HEK293T (cell line): ENCODE measurements around the gene SYT9.
A peak's percentile ranks its signal among the peaks of the same experiment; 100 is the strongest.

ENCODE experiments used
- CTCF ChIA-PET: fragments of 350-600 bp; formaldehyde crosslinking; extraction: SDS; loops from one replicate; lab custom pipeline; 2021; ENCODE audit warnings: antibody characterized with exemption, inconsistent platforms; lab: Yijun Ruan, JAX
- POLR2A ChIA-PET: fragments of 350-600 bp; formaldehyde crosslinking; extraction: SDS; loops from one replicate; lab custom pipeline; 2020; ENCODE audit warnings: antibody characterized with exemption, inconsistent platforms; lab: Yijun Ruan, JAX
- DNase-seq: peaks from one replicate; pipeline ENCODE4 v3.0.0; 2012; ENCODE audit warnings: mixed read lengths; ENCODE audit errors: extremely low spot score
- ARNT ChIP-seq: fragments of 450-650 bp; IDR thresholded peaks from 2 replicates; pipeline ENCODE4 v1.6.1; 2017; ENCODE audit warnings: mild to moderate bottlenecking
- BHLHE40 ChIP-seq: fragments of 450-650 bp; IDR thresholded peaks from 2 replicates; pipeline ENCODE4 v1.6.1; 2016; ENCODE audit warnings: mild to moderate bottlenecking, moderate library complexity, borderline replicate concordance
- CTBP1 ChIP-seq: fragments of 450-650 bp; IDR thresholded peaks from 2 replicates; pipeline ENCODE4 v1.6.1; 2016; ENCODE audit warnings: borderline replicate concordance
- ELF4 ChIP-seq: fragments of 450-650 bp; IDR thresholded peaks from 2 replicates; pipeline ENCODE4 v1.6.1; 2017; ENCODE audit warnings: antibody characterized with exemption
- FOXA1 ChIP-seq: fragments of 450-650 bp; IDR thresholded peaks from 2 replicates; pipeline ENCODE4 v1.6.1; 2016; ENCODE audit warnings: mild to moderate bottlenecking
- FOXK2 ChIP-seq: fragments of 450-650 bp; IDR thresholded peaks from 2 replicates; pipeline ENCODE4 v1.6.1; 2016; ENCODE audit warnings: mild to moderate bottlenecking
- FOXM1 ChIP-seq: fragments of 450-650 bp; IDR thresholded peaks from 2 replicates; pipeline ENCODE4 v1.6.1; 2017; ENCODE audit warnings: mild to moderate bottlenecking, borderline replicate concordance
- HDGF ChIP-seq: fragments of 450-650 bp; IDR thresholded peaks from 2 replicates; pipeline ENCODE4 v1.6.1; 2017; ENCODE audit warnings: antibody characterized with exemption, borderline replicate concordance
- L3MBTL2 ChIP-seq: fragments of 450-650 bp; conservative IDR thresholded peaks from 2 replicates; pipeline ENCODE4 v1.6.1; 2016; ENCODE audit warnings: mild to moderate bottlenecking
- LEF1 ChIP-seq: fragments of 450-650 bp; IDR thresholded peaks from 2 replicates; pipeline ENCODE4 v1.6.1; 2017; ENCODE audit warnings: mild to moderate bottlenecking, borderline replicate concordance
- NFRKB ChIP-seq: fragments of 450-650 bp; IDR thresholded peaks from 2 replicates; pipeline ENCODE4 v1.6.1; 2016; ENCODE audit warnings: mild to moderate bottlenecking, moderate library complexity
- SP1 ChIP-seq: fragments of 450-650 bp; IDR thresholded peaks from 2 replicates; pipeline ENCODE4 v1.6.1; 2017
- SUZ12 ChIP-seq: fragments of 450-650 bp; IDR thresholded peaks from 2 replicates; pipeline ENCODE4 v1.6.1; 2016; ENCODE audit warnings: mild to moderate bottlenecking
- TARDBP ChIP-seq: fragments of 450-650 bp; IDR thresholded peaks from 2 replicates; pipeline ENCODE4 v1.6.1; 2016
- ZNF384 ChIP-seq: fragments of 450-650 bp; IDR thresholded peaks from 2 replicates; pipeline ENCODE4 v1.6.1; 2016
- TF ChIP-seq, protein P1 (sequence below): fragments of 450-650 bp; IDR thresholded peaks from 2 replicates; pipeline ENCODE4 v1.6.1; 2016

Gene SYT9, protein sequence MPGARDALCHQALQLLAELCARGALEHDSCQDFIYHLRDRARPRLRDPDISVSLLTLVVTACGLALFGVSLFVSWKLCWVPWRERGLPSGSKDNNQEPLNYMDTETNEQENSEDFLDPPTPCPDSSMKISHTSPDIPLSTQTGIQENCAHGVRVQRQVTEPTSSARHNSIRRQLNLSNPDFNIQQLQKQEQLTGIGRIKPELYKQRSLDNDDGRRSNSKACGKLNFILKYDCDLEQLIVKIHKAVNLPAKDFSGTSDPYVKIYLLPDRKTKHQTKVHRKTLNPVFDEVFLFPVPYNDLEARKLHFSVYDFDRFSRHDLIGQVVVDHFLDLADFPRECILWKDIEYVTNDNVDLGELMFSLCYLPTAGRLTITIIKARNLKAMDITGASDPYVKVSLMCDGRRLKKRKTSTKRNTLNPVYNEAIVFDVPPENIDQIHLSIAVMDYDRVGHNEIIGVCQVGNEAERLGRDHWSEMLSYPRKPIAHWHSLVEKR

DNA sequence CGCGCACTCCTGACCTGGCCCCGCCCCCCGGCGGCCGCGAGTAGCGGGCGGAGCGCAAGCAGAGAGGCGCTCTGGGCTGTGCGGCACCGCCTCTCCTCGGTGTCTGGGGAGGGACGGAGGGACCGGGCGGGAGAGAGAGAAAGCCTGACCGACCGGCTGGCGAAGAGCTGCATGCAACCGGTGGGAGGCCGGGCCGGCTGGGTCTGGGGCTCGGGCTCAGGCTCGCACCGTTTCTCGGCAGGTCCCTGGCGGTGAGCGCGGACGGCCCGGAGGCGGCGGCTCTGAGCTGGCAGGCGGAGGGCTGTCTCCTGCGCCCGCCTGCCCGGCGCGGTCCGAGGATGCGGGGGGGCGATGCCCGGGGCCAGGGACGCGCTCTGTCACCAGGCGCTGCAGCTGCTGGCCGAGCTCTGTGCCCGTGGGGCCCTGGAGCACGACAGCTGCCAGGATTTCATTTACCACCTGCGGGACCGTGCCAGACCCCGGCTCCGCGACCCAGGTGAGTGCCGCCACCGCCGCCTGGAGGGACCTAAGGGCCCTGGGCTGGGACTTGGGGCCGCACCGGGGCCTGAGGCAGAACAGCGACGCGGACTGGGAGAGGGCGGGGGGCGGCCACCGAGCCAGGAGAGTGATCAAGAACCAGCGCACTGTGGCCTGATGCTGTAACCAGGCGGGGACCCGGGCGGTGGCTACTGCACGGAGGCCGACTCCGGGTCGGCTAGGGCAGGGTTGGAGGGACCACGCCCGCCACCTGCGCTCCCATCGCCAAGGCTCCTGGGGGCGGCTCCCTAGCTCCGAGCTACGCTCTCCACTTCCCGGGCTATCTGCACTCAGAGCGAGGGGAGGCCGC lies at the start of gene SYT9:
Gene SYT9, plus strand, starts transcription at position 69 of the 847 bp plus-strand sequence. Its CDS starts 283 bp downstream, at position 352.
- TF ChIP-seq CTBP1 (no peak), ARNT (no peak), NFRKB (no peak), L3MBTL2 (0 out of 2 replicates have a peak, but pooled peaks have one; percentile 1)
- peak; percentile 64 for DNase-seq
- ChIA-PET CTCF (interaction anchor here (0.5 to 0.8 kb wide), 4 partner anchors 19 to 320 kb away, joined by 3 to 6 read pairs (median 3); no protein-coding TSS in a partner anchor), POLR2A (no interaction called here)

DNA sequence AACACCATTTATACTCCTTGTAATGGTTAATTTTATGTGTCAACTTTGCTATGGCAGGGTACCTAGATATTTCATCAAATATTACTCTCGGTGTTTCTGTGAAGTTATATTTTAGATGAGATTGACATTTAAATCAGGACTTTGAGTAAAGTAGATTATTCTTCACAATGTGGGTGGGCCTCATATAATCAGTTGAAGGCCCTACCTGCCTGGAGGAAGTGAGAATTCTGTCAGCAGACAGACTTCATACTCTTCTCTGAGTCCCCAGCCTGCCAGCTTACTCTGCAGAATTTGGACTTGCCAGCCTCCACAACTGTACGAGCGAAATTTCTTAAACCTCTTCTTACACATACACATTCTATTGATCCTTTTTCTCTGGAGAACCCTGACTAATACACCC lies 49.3 kb upstream of the SYT9 start:
- TF ChIP-seq HDGF (no peak), ZNF384 (no peak), FOXM1 (no peak), FOXA1 (no peak), SUZ12 (no peak), CTBP1 (no peak)
- ChIA-PET CTCF (no interaction called here), POLR2A (no interaction called here)
- DNase-seq, result no peak

DNA sequence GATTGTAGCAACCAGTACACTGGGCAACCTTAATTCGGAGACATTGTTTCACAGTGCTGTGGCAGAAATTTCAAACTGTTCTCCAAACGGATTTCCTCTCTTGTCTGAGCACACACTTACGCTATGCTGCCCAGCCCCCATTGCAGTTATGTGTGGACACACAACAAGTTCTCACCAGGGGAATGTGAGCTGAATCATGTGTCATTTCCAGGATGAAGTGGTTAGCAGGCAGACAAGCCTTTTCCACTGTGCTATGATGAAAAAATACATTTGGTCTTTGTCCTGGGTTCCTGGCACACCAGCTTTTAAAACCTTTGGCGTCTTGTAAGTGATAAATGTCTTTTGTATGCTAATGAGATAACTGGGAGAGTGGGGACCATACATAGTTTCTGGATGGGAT lies 46.9 kb upstream of the SYT9 start:
- TF ChIP-seq ELF4 (no peak), FOXM1 (no peak), BHLHE40 (no peak), SP1 (no peak), CTBP1 (no peak), LEF1 (no peak), SUZ12 (no peak), TARDBP (no peak), ZNF384 (no peak), L3MBTL2 (no peak), FOXK2 (no peak)
- ChIA-PET POLR2A (no interaction called here), CTCF (no interaction called here)
- DNase-seq, result no peak

DNA sequence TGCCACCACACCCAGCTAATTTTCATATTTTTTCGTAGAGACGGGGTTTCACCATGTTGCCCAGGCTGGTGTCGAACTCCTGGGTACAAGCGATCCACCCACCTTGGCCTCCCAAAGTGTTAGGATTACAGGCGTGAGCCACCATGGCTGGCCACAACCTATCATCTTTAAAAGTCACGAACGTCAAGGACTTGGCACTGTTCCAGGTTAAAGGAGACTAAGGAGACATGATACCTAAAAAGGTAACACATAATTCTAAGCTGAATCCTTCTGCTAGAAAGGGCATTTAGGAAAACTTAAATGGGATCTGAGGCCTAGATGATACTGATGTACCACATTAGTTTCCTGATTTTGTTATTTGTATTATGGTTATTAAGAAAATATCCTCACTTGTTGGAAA lies 43.3 kb upstream of the SYT9 start:
- DNase-seq, result no peak
- ChIA-PET CTCF (no interaction called here), POLR2A (no interaction called here)
- no peak for TF ChIP-seq FOXK2
- no peak for TF ChIP-seq ELF4
- TF ChIP-seq, protein P1, sequence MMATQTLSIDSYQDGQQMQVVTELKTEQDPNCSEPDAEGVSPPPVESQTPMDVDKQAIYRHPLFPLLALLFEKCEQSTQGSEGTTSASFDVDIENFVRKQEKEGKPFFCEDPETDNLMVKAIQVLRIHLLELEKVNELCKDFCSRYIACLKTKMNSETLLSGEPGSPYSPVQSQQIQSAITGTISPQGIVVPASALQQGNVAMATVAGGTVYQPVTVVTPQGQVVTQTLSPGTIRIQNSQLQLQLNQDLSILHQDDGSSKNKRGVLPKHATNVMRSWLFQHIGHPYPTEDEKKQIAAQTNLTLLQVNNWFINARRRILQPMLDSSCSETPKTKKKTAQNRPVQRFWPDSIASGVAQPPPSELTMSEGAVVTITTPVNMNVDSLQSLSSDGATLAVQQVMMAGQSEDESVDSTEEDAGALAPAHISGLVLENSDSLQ, result no peak
- no peak for TF ChIP-seq FOXM1
- no peak for TF ChIP-seq HDGF
- no peak for TF ChIP-seq BHLHE40
- TF ChIP-seq NFRKB, result no peak
- TF ChIP-seq LEF1, result no peak
- no peak for TF ChIP-seq FOXA1
- no peak for TF ChIP-seq TARDBP
- TF ChIP-seq ARNT, result no peak
- no peak for TF ChIP-seq SP1
- no peak for TF ChIP-seq SUZ12
- TF ChIP-seq CTBP1, result no peak
- TF ChIP-seq ZNF384, result no peak
- no peak for TF ChIP-seq L3MBTL2

DNA sequence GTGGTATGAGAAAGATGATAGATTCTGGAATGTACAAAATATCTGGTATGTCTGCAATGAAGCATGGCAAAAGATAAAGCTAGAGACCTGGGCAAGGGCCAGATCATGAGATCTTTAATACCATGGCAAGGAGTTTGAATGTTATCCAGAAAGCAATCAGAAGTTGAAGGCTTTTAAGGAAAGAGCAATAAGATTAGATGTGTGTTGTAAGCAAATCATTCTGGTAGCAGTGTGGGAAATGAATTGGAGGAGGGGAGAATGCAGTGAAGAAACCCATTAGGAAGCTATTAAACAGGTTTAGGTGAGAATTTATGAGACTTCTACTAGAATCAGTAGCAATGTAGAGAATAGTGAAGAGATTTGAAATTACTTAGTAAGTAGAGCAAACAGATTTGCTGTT lies 32.2 kb upstream of the SYT9 start:
- no peak for TF ChIP-seq CTBP1
- TF ChIP-seq, protein P1, result no peak
- TF ChIP-seq SUZ12, result no peak
- TF ChIP-seq L3MBTL2, result no peak
- ChIA-PET POLR2A (no interaction called here), CTCF (no interaction called here)
- DNase-seq, result no peak

DNA sequence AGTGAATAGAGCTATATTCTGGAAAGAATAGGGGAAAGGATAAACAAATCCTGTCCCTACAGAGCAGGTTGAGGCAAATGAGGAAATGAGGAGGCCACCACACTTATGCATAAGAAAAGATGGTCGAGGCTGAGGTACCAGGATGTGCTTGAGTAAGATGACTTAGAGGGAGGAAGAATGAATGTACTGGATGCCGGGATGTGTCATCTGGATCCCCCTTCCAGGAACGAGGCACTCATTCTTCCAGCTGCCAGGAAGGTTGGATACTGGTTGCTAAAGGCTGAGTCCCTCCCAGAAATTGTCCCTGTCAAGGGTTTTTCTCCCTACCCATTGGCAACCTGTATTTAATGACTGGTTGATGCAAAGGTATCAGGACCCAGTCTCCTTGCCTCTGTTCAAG lies 31.1 kb upstream of the SYT9 start:
- CTCF ChIA-PET, result no interaction called here
- TF ChIP-seq SP1, result no peak
- no peak for TF ChIP-seq LEF1
- TF ChIP-seq CTBP1, result no peak
- TF ChIP-seq BHLHE40, result no peak
- TF ChIP-seq ELF4, result no peak
- TF ChIP-seq L3MBTL2, result no peak
- no peak for TF ChIP-seq NFRKB
- TF ChIP-seq FOXM1, result no peak
- TF ChIP-seq, protein P1, result no peak
- no peak for DNase-seq
- POLR2A ChIA-PET, result no interaction called here
